CD14-positive monocyte (primary cell): ENCODE measurements around the gene TCP10L. TPM values are rescaled to one million over a fixed set of nuclear protein-coding genes. Genes with fewer than 3 reads are reported as not detected.

ENCODE experiments used
- DNase-seq, 3 donors: peaks; one replicate each; pipeline ENCODE4 v3.0.0-alpha.2; 2011 to 2022
- H2AFZ ChIP-seq: 2 replicates; pipeline ENCODE4 v1.6.0; 2012; ENCODE audit warnings: mild to moderate bottlenecking, low read depth, low read length, inconsistent platforms; ENCODE audit not compliant: insufficient read depth, poor library complexity, severe bottlenecking
- H3K27ac ChIP-seq, 2 donors: 1 replicate in 1 of 2; 2 replicates in 1 of 2; pipeline ENCODE4 v1.5.1; 2012 to 2013; ENCODE audit warnings: low read length in 2 of 2, control low read depth in 1 of 2, inconsistent platforms in 1 of 2, low read depth in 1 of 2, mild to moderate bottlenecking in 1 of 2
- H3K27me3 ChIP-seq, 2 donors: one replicate each; pipeline versions ENCODE4 v1.6.0 to v1.6.1; 2011 to 2013; ENCODE audit warnings: low read length in 2 of 2; ENCODE audit not compliant: control insufficient read depth in 2 of 2, insufficient read depth in 2 of 2
- H3K36me3 ChIP-seq, 2 donors: replicated peaks in 1 of 2; 1 replicate in 1 of 2; 2 replicates in 1 of 2; pipeline versions ENCODE4 v1.5.1 to v1.6.1; 2012 to 2013; ENCODE audit warnings: low read length in 2 of 2, control low read depth in 1 of 2, inconsistent platforms in 1 of 2, mild to moderate bottlenecking in 1 of 2; ENCODE audit not compliant: insufficient read depth in 2 of 2, control insufficient read depth in 1 of 2
- H3K4me1 ChIP-seq, 2 donors: 1 replicate in 1 of 2; 2 replicates in 1 of 2; pipeline versions ENCODE4 v1.5.1 to v1.6.1; 2012 to 2013; ENCODE audit warnings: low read length in 2 of 2, control low read depth in 1 of 2, inconsistent platforms in 1 of 2, mild to moderate bottlenecking in 1 of 2, moderate library complexity in 1 of 2; ENCODE audit not compliant: insufficient read depth in 2 of 2, control insufficient read depth in 1 of 2
- H3K4me2 ChIP-seq: replicated peaks from 2 replicates; pipeline ENCODE3; 2012; ENCODE audit warnings: low read length, moderate library complexity, mild to moderate bottlenecking; ENCODE audit not compliant: poor library complexity, severe bottlenecking; ENCODE audit errors: extremely low read depth
- H3K4me3 ChIP-seq, 3 experiments: fragments of 200-600 bp in 1 of 3; sonication (generic) in 1 of 3; replicated peaks in 1 of 3; 1 replicate in 2 of 3; 2 replicates in 1 of 3; pipeline ENCODE4 v1.5.1; 2011 to 2013; ENCODE audit warnings: low read length in 3 of 3, mild to moderate bottlenecking in 3 of 3, control low read depth in 2 of 3, low read depth in 2 of 3, inconsistent platforms in 1 of 3, moderate library complexity in 1 of 3
- H3K79me2 ChIP-seq: 2 replicates; pipeline ENCODE4 v1.6.0; 2012; ENCODE audit warnings: mild to moderate bottlenecking, control low read depth, inconsistent platforms, low read length, moderate library complexity; ENCODE audit not compliant: insufficient read depth
- H3K9ac ChIP-seq: 2 replicates; pipeline ENCODE4 v1.6.0; 2017; ENCODE audit warnings: low read length, mild to moderate bottlenecking; ENCODE audit not compliant: insufficient read depth, poor library complexity, severe bottlenecking
- H3K9me3 ChIP-seq, 2 donors: replicated peaks in 1 of 2; 1 replicate in 1 of 2; 2 replicates in 1 of 2; pipeline versions ENCODE4 v1.5.1 to v1.6.1; 2012 to 2013; ENCODE audit warnings: low read length in 2 of 2, control low read depth in 1 of 2; ENCODE audit not compliant: control insufficient read depth in 1 of 2, insufficient read depth in 1 of 2
- H4K20me1 ChIP-seq: 2 replicates; pipeline ENCODE4 v1.6.0; 2012; ENCODE audit warnings: mild to moderate bottlenecking, low read length, control low read depth, moderate library complexity; ENCODE audit not compliant: insufficient read depth
- H3K27ac Mint-ChIP-seq, 7 donors: one replicate each; pipeline ENCODE4 v1.8.0; 2020; ENCODE audit warnings: mild to moderate bottlenecking in 7 of 7, mixed read lengths in 7 of 7, moderate library complexity in 6 of 7, inconsistent platforms in 2 of 7
- H3K27me3 Mint-ChIP-seq, 3 donors: one replicate each; pipeline ENCODE4 v1.8.0; 2021 to 2022; ENCODE audit warnings: low read depth in 3 of 3, mild to moderate bottlenecking in 3 of 3, mixed read lengths in 3 of 3, moderate library complexity in 3 of 3, inconsistent platforms in 1 of 3
- H3K36me3 Mint-ChIP-seq, 2 donors: one replicate each; pipeline ENCODE4 v1.8.0; 2020; ENCODE audit warnings: mixed read lengths in 2 of 2, inconsistent platforms in 1 of 2, mild to moderate bottlenecking in 1 of 2
- H3K4me1 Mint-ChIP-seq: one replicate; pipeline ENCODE4 v1.8.0; 2020; ENCODE audit warnings: mild to moderate bottlenecking, mixed read lengths
- H3K4me3 Mint-ChIP-seq, 2 donors: one replicate each; pipeline ENCODE4 v1.8.0; 2020; ENCODE audit warnings: mild to moderate bottlenecking in 2 of 2, mixed read lengths in 2 of 2, moderate library complexity in 1 of 2
- H3K9me3 Mint-ChIP-seq, 7 donors: one replicate each; pipeline ENCODE4 v1.8.0; 2020 to 2022; ENCODE audit warnings: mixed read lengths in 7 of 7, mild to moderate bottlenecking in 6 of 7, moderate library complexity in 6 of 7, inconsistent platforms in 2 of 7
- WGBS: methylation state at CpG from one replicate; pipeline ENCODE4 v1.1.5; 2013; ENCODE audit warnings: missing lambda C conversion rate; ENCODE audit not compliant: insufficient coverage; 5-methylcytosine and 5-hydroxymethylcytosine counted together
- intact Hi-C, 2 donors: fragments of 100-400 bp; cut with micrococcal nuclease; formaldehyde crosslinking; loops; one replicate each; pipeline versions ENCODE4 v1.15.0 to v1.15.1; 2023
- polyA plus RNA-seq, 3 donors: library from polyadenylated mRNA; depleted of rRNA in 1 of 3; unstranded in 2 of 3; stranded (reverse) in 1 of 3; fragments of 300-500 nt in 2 of 3; fragments of >200 nt in 1 of 3; fragmentation: Illumina TruSeq in 2 of 3; gene quantifications; 1 replicate in 2 of 3; 2 replicates in 1 of 3; pipeline ENCODE4 v1.2.3, GENCODE V29; 2012 to 2021
- TF ChIP-seq, protein P1 (sequence below): fragments of 200-600 bp; IDR thresholded peaks from one replicate; pipeline ENCODE4 v1.8.0; 2022; ENCODE audit warnings: antibody characterized with exemption, mild to moderate bottlenecking

TCP10L gene
- polyA plus RNA-seq, 3 donors, result 0.07 to 0.41 (median 0.12) TPM

DNA sequence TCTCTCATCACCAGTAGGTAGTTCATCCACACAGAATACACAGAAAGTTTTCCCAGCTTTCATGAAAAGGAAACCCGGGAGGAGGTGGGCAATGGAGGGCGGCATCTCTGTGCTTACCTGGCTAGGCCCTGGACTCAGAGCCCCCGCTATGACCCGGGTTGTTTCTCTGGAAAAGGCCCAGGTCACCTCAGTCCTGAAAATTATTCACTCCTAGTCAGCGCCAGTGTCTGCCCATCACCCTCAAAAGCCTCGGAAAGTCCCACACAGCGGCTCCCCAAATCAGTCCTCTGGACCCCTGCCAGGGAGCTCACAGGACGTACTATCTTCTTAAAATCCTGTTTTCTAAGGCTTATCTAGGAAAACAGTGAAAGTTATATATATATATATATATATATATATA is 51.2 kb downstream of the TCP10L start:
- no peaks in the 10 kb centered on the region for H3K36me3 ChIP-seq
- no peaks in the 10 kb centered on the region for H4K20me1 ChIP-seq
- H3K9me3 ChIP-seq, result peaks cover 0 to 7% of the 10 kb centered on the region in 2 donors
- H3K27me3 ChIP-seq, result no peaks in the 10 kb centered on the region
- no peak overlapping the region for H3K4me3 ChIP-seq
- TF ChIP-seq, protein P1, sequence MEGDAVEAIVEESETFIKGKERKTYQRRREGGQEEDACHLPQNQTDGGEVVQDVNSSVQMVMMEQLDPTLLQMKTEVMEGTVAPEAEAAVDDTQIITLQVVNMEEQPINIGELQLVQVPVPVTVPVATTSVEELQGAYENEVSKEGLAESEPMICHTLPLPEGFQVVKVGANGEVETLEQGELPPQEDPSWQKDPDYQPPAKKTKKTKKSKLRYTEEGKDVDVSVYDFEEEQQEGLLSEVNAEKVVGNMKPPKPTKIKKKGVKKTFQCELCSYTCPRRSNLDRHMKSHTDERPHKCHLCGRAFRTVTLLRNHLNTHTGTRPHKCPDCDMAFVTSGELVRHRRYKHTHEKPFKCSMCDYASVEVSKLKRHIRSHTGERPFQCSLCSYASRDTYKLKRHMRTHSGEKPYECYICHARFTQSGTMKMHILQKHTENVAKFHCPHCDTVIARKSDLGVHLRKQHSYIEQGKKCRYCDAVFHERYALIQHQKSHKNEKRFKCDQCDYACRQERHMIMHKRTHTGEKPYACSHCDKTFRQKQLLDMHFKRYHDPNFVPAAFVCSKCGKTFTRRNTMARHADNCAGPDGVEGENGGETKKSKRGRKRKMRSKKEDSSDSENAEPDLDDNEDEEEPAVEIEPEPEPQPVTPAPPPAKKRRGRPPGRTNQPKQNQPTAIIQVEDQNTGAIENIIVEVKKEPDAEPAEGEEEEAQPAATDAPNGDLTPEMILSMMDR, result no peak
- whole genome bisulfite sequencing, result 97% methylated on average over 6 of the region's 8 CpGs
- H3K9me3 Mint-ChIP-seq, result peaks cover 0 to 13% (median 3%) of the 10 kb centered on the region in 7 donors
- no peaks in the 10 kb centered on the region for H3K79me2 ChIP-seq
- peaks cover 5% of the 10 kb centered on the region for H3K4me1 Mint-ChIP-seq
- H3K4me1 ChIP-seq, result no peaks in the 10 kb centered on the region
- no peak overlapping the region for H3K9ac ChIP-seq
- intact Hi-C loops, result no loop called here
- DNase-seq, result no peak
- H3K4me3 Mint-ChIP-seq, result no peak overlapping the region
- H3K36me3 Mint-ChIP-seq, result no peaks in the 10 kb centered on the region
- no peak overlapping the region for H3K27ac Mint-ChIP-seq
- no peak overlapping the region for H2AFZ ChIP-seq
- peaks cover 0 to 4% (median 4%) of the 10 kb centered on the region in 3 donors for H3K27me3 Mint-ChIP-seq
- H3K27ac ChIP-seq, result no peak overlapping the region
- no peak overlapping the region for H3K4me2 ChIP-seq

DNA sequence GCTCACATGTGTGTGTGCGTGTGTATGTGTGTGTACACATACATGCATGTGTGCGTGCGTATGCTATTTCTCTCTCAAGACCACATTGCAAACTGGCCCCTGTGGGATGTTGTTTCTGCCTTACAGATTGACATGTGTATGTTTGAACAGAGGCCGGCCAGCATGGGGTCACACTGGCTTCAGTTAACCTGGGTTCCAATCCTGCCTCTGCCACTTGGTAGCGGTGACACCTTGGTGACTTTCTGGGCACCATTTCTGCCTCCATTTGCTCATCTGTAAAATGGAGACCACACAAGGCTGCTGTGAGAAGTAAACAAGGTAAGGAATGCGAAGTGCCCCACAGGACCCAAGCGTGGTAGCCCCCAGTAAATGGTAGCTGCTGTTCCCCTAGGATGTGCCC is 51.7 kb downstream of the TCP10L start:
- intact Hi-C loops, result no loop called here
- no peak overlapping the region for H3K27ac Mint-ChIP-seq

More for the DNA sequence above, 51.7 kb downstream of the TCP10L start:
- DNase-seq, result no peak
- peaks cover 0 to 4% (median 4%) of the 10 kb centered on the region in 3 donors for H3K27me3 Mint-ChIP-seq
- no peak overlapping the region for H3K4me3 Mint-ChIP-seq
- no peak overlapping the region for H3K4me2 ChIP-seq
- H2AFZ ChIP-seq, result no peak overlapping the region
- peaks cover 0 to 7% of the 10 kb centered on the region in 2 donors for H3K9me3 ChIP-seq
- H3K27me3 ChIP-seq, result no peaks in the 10 kb centered on the region
- no peaks in the 10 kb centered on the region for H3K79me2 ChIP-seq
- WGBS, result 93% methylated on average over 2 of the region's 7 CpGs
- no peaks in the 10 kb centered on the region for H4K20me1 ChIP-seq
- H3K27ac ChIP-seq, result no peak overlapping the region
- H3K36me3 ChIP-seq, result no peaks in the 10 kb centered on the region
- TF ChIP-seq, protein P1, result no peak
- H3K36me3 Mint-ChIP-seq, result no peaks in the 10 kb centered on the region
- no peak overlapping the region for H3K4me3 ChIP-seq
- peaks cover 0 to 15% (median 3%) of the 10 kb centered on the region in 7 donors for H3K9me3 Mint-ChIP-seq
- no peak overlapping the region for H3K9ac ChIP-seq
- peaks cover 5% of the 10 kb centered on the region for H3K4me1 Mint-ChIP-seq
- no peaks in the 10 kb centered on the region for H3K4me1 ChIP-seq
